Immature natural killer cell (primary cell): ENCODE results near the gene RYR1. TPM values are rescaled to one million over a fixed set of nuclear protein-coding genes. Genes with fewer than 3 reads are reported as not detected.
"Not testable (repeated sequence)": the region's sequence is repeated elsewhere in the genome, so short reads cannot be mapped to it uniquely, and the experiment has no call there.

ENCODE experiments used
- DNase-seq, 3 donors: peaks; one replicate each; pipeline ENCODE4 v3.0.0; 2022; ENCODE audit warnings: mixed read lengths in 1 of 3
- H3K27ac Mint-ChIP-seq, 6 donors: one replicate each; pipeline ENCODE4 v1.8.0; 2020; ENCODE audit warnings: mixed read lengths in 6 of 6, mild to moderate bottlenecking in 5 of 6, inconsistent platforms in 4 of 6, moderate library complexity in 3 of 6
- H3K27me3 Mint-ChIP-seq, 3 donors: one replicate each; pipeline ENCODE4 v1.8.0; 2020 to 2021; ENCODE audit warnings: low read depth in 3 of 3, mild to moderate bottlenecking in 3 of 3, mixed read lengths in 3 of 3, moderate library complexity in 3 of 3, inconsistent platforms in 1 of 3
- H3K36me3 Mint-ChIP-seq, 3 donors: one replicate each; pipeline ENCODE4 v1.8.0; 2020; ENCODE audit warnings: mixed read lengths in 3 of 3, inconsistent platforms in 2 of 3, mild to moderate bottlenecking in 2 of 3
- H3K4me1 Mint-ChIP-seq, 2 donors: one replicate each; pipeline ENCODE4 v1.8.0; 2020; ENCODE audit warnings: inconsistent platforms in 2 of 2, mild to moderate bottlenecking in 2 of 2, mixed read lengths in 2 of 2, moderate library complexity in 1 of 2
- H3K4me3 Mint-ChIP-seq, 5 donors: one replicate each; pipeline ENCODE4 v1.8.0; 2020; ENCODE audit warnings: mild to moderate bottlenecking in 5 of 5, mixed read lengths in 5 of 5, inconsistent platforms in 3 of 5, moderate library complexity in 3 of 5
- H3K9me3 Mint-ChIP-seq, 6 donors: one replicate each; pipeline ENCODE4 v1.8.0; 2020; ENCODE audit warnings: mild to moderate bottlenecking in 6 of 6, mixed read lengths in 6 of 6, inconsistent platforms in 4 of 6, moderate library complexity in 3 of 6
- polyA plus RNA-seq, 3 donors: library from polyadenylated mRNA; unstranded; fragments of 300-500 nt; fragmentation: Illumina TruSeq; gene quantifications; one replicate each; pipeline ENCODE4 v1.2.3, GENCODE V29; 2021

RYR1 gene
- polyA plus RNA-seq, 3 donors from 2014 or later: 0.04 TPM; not detected in 2

- H3K27me3 Mint-ChIP-seq: peaks cover 6 to 9% (median 6%) of the 10 kb centered on the region in 3 donors
- DNase-seq: no peak
- no peak overlapping the region for H3K27ac Mint-ChIP-seq
- no peak overlapping the region for H3K4me3 Mint-ChIP-seq
- peaks cover 17 to 21% of the 10 kb centered on the region in 2 donors for H3K4me1 Mint-ChIP-seq
- H3K36me3 Mint-ChIP-seq: no peaks in the 10 kb centered on the region
- H3K9me3 Mint-ChIP-seq: no peaks in the 10 kb centered on the region
Observed at GRCh38 chr19:38561053-38561606, 127.6 kb downstream of the RYR1 start.

GRCh38 chr19:38561658-38562057, 128.2 kb downstream of the RYR1 start:
- no peaks in the 10 kb centered on the region for H3K36me3 Mint-ChIP-seq
- H3K4me3 Mint-ChIP-seq: peak overlapping the region in 1 of 5 donors; percentile 22
- no peak for DNase-seq
- H3K27ac Mint-ChIP-seq: no peak overlapping the region
- peaks cover 16 to 21% of the 10 kb centered on the region in 2 donors for H3K4me1 Mint-ChIP-seq
- peaks cover 6 to 9% (median 6%) of the 10 kb centered on the region in 3 donors for H3K27me3 Mint-ChIP-seq
- no peaks in the 10 kb centered on the region for H3K9me3 Mint-ChIP-seq

- H3K4me1 Mint-ChIP-seq: peaks cover 13 to 16% of the 10 kb centered on the region in 2 donors
- H3K36me3 Mint-ChIP-seq: no peaks in the 10 kb centered on the region
- H3K27me3 Mint-ChIP-seq: peaks cover 6 to 9% (median 6%) of the 10 kb centered on the region in 3 donors
- no peaks in the 10 kb centered on the region for H3K9me3 Mint-ChIP-seq
- H3K27ac Mint-ChIP-seq: peak overlapping the region in 1 of 6 donors; percentile 60
- peak overlapping the region in 1 of 5 donors; percentile 22 for H3K4me3 Mint-ChIP-seq
- no peak for DNase-seq
Observed at GRCh38 chr19:38562096-38562495, 128.6 kb downstream of the RYR1 start.

GRCh38 chr19:38563475-38563874, 130.0 kb downstream of the RYR1 start:
- Mint-ChIP-seq H3K9me3 (no peaks in the 10 kb centered on the region), H3K4me3 (peak overlapping the region in 1 of 5 donors; percentile 44), H3K27ac (no peak overlapping the region), H3K36me3 (no peaks in the 10 kb centered on the region), H3K4me1 (peaks cover 9 to 12% of the 10 kb centered on the region in 2 donors), H3K27me3 (peaks cover 6 to 12% (median 6%) of the 10 kb centered on the region in 3 donors)
- no peak for DNase-seq

GRCh38 chr19:38564981-38565690, 131.6 kb downstream of the RYR1 start:
- peaks cover 5 to 6% of the 10 kb centered on the region in 2 donors for H3K4me1 Mint-ChIP-seq
- H3K9me3 Mint-ChIP-seq: no peaks in the 10 kb centered on the region
- DNase-seq: peak in 2 of 3 donors; percentile 6 to 33
- peak overlapping the region in 4 of 5 donors; percentile 13 to 78 (median 60) for H3K4me3 Mint-ChIP-seq
- no peaks in the 10 kb centered on the region for H3K36me3 Mint-ChIP-seq
- H3K27ac Mint-ChIP-seq: no peak overlapping the region
- H3K27me3 Mint-ChIP-seq: peaks cover 6 to 10% (median 6%) of the 10 kb centered on the region in 3 donors

GRCh38 chr19:38565691-38566105, 132.2 kb downstream of the RYR1 start:
- Mint-ChIP-seq H3K4me1 (peaks cover 5 to 6% of the 10 kb centered on the region in 2 donors), H3K9me3 (no peaks in the 10 kb centered on the region), H3K4me3 (peak overlapping the region; percentile 61 to 79 (median 73)), H3K27me3 (peaks cover 6 to 10% (median 6%) of the 10 kb centered on the region in 3 donors), H3K27ac (peak overlapping the region in 1 of 6 donors; percentile 73), H3K36me3 (no peaks in the 10 kb centered on the region)
- no peak for DNase-seq

GRCh38 chr19:38569368-38569983, 136.0 kb downstream of the RYR1 start:
- H3K9me3 Mint-ChIP-seq: no peaks in the 10 kb centered on the region
- no peaks in the 10 kb centered on the region for H3K36me3 Mint-ChIP-seq
- DNase-seq: no peak
- H3K4me3 Mint-ChIP-seq: no peak overlapping the region
- H3K27me3 Mint-ChIP-seq: peaks cover 2 to 5% (median 3%) of the 10 kb centered on the region in 3 donors
- peaks cover 3 to 5% of the 10 kb centered on the region in 2 donors for H3K4me1 Mint-ChIP-seq
- H3K27ac Mint-ChIP-seq: no peak overlapping the region

GRCh38 chr19:38571682-38572081, 138.2 kb downstream of the RYR1 start:
- Mint-ChIP-seq H3K4me1 (no peaks in the 10 kb centered on the region), H3K36me3 (no peaks in the 10 kb centered on the region), H3K27ac (no peak overlapping the region), H3K27me3 (peaks cover 0 to 3% (median 2%) of the 10 kb centered on the region in 3 donors), H3K4me3 (no peak overlapping the region), H3K9me3 (no peaks in the 10 kb centered on the region)
- no peak for DNase-seq

- Mint-ChIP-seq H3K4me3 (no peak overlapping the region), H3K4me1 (no peaks in the 10 kb centered on the region), H3K36me3 (no peaks in the 10 kb centered on the region), H3K27me3 (no peaks in the 10 kb centered on the region), H3K27ac (no peak overlapping the region), H3K9me3 (no peaks in the 10 kb centered on the region)
- DNase-seq: no peak
Observed at GRCh38 chr19:38577826-38578225, 144.3 kb downstream of the RYR1 start.

- not testable (repeated sequence) for H3K27ac Mint-ChIP-seq, H3K4me3 Mint-ChIP-seq, DNase-seq
Observed at GRCh38 chr19:38579304-38579703, 145.8 kb downstream of the RYR1 start.

GRCh38 chr19:38580080-38580479, 146.6 kb downstream of the RYR1 start:
- Mint-ChIP-seq H3K4me3 (no peak overlapping the region), H3K4me1 (peaks cover 6% of the 10 kb centered on the region in 2 donors), H3K27me3 (no peaks in the 10 kb centered on the region), H3K27ac (no peak overlapping the region), H3K9me3 (no peaks in the 10 kb centered on the region), H3K36me3 (no peaks in the 10 kb centered on the region)
- no peak for DNase-seq

More at GRCh38 chr19:38579304-38579703, 145.8 kb downstream of the RYR1 start:
- not testable (repeated sequence) for H3K27me3 Mint-ChIP-seq, H3K9me3 Mint-ChIP-seq, H3K36me3 Mint-ChIP-seq, H3K4me1 Mint-ChIP-seq

- H3K27ac Mint-ChIP-seq: peak overlapping the region in 2 of 6 donors; percentile 7 to 12
- H3K27me3 Mint-ChIP-seq: no peaks in the 10 kb centered on the region
- H3K4me3 Mint-ChIP-seq: peak overlapping the region in 1 of 5 donors; percentile 15
- peaks cover 7 to 11% (median 10%) of the 10 kb centered on the region in 3 donors for H3K36me3 Mint-ChIP-seq
- no peaks in the 10 kb centered on the region for H3K9me3 Mint-ChIP-seq
- no peak for DNase-seq
- peaks cover 6% of the 10 kb centered on the region in 2 donors for H3K4me1 Mint-ChIP-seq
Observed at GRCh38 chr19:38583219-38583984, 149.9 kb downstream of the RYR1 start.

- H3K36me3 Mint-ChIP-seq: peaks cover 7 to 13% (median 10%) of the 10 kb centered on the region in 3 donors
- peaks cover 6% of the 10 kb centered on the region in 2 donors for H3K4me1 Mint-ChIP-seq
- no peaks in the 10 kb centered on the region for H3K27me3 Mint-ChIP-seq
- no peaks in the 10 kb centered on the region for H3K9me3 Mint-ChIP-seq
- DNase-seq: no peak
- H3K4me3 Mint-ChIP-seq: peak overlapping the region in 1 of 5 donors; percentile 15
- no peak overlapping the region for H3K27ac Mint-ChIP-seq
Observed at GRCh38 chr19:38583985-38584305, 150.5 kb downstream of the RYR1 start.
